GM23338 (cell line): ENCODE data around the gene SEMA6B. TPM values are rescaled to one million over a fixed set of nuclear protein-coding genes. Genes with fewer than 3 reads are reported as not detected.

ENCODE experiments used
- ATAC-seq: fragments of 200-7000 bp; cut with Tn5 transposase; 3 replicates; pipeline ENCODE4 v1.9.1; 2020
- DNase-seq: peaks from one replicate; pipeline ENCODE4 v3.0.0-alpha.2; 2015; ENCODE audit warnings: low spot score
- H2AFZ ChIP-seq: fragments of 200-600 bp; sonication (generic); 2 replicates; pipeline ENCODE4 v1.8.0; 2016; ENCODE audit warnings: antibody characterized with exemption, mild to moderate bottlenecking, moderate library complexity
- H3F3A ChIP-seq: fragments of 200-600 bp; sonication (generic); replicated peaks from 2 replicates; pipeline ENCODE4 v1.8.0; 2017; ENCODE audit warnings: antibody characterized with exemption, mixed run types, low read depth
- H3K27ac ChIP-seq: fragments of 200-600 bp; sonication (generic); 2 replicates; pipeline ENCODE4 v1.6.1; 2016; ENCODE audit warnings: low read depth
- H3K27me3 ChIP-seq: fragments of 200-600 bp; sonication (generic); 2 replicates; pipeline ENCODE4 v1.8.0; 2016; ENCODE audit warnings: mild to moderate bottlenecking, mixed run types, moderate library complexity; ENCODE audit not compliant: insufficient read depth
- H3K36me3 ChIP-seq: fragments of 200-600 bp; sonication (generic); 2 replicates; pipeline ENCODE4 v1.8.0; 2016; ENCODE audit warnings: mild to moderate bottlenecking; ENCODE audit not compliant: insufficient read depth
- H3K4me1 ChIP-seq: fragments of 200-600 bp; sonication (generic); 2 replicates; pipeline ENCODE4 v1.8.0; 2016; ENCODE audit warnings: mild to moderate bottlenecking, moderate library complexity; ENCODE audit not compliant: insufficient read depth
- H3K4me2 ChIP-seq: fragments of 200-600 bp; sonication (generic); 2 replicates; pipeline ENCODE4 v1.7.1; 2017; ENCODE audit warnings: mixed run types
- H3K4me3 ChIP-seq: fragments of 200-600 bp; sonication (generic); 2 replicates; pipeline ENCODE4 v1.6.1; 2016; ENCODE audit warnings: mixed run types
- H3K79me2 ChIP-seq: fragments of 200-600 bp; sonication (generic); replicated peaks from 2 replicates; pipeline ENCODE4 v1.8.0; 2017; ENCODE audit warnings: mild to moderate bottlenecking; ENCODE audit not compliant: insufficient read depth
- H3K9me2 ChIP-seq: fragments of 200-600 bp; sonication (generic); 2 replicates; pipeline ENCODE4 v1.8.0; 2017; ENCODE audit not compliant: insufficient read depth
- H4K20me1 ChIP-seq: fragments of 200-600 bp; sonication (generic); replicated peaks from 2 replicates; pipeline ENCODE4 v1.8.0; 2017; ENCODE audit warnings: mild to moderate bottlenecking; ENCODE audit not compliant: insufficient read depth
- H3K27ac Mint-ChIP-seq: 2 replicates; pipeline ENCODE4 v1.8.0; 2020; ENCODE audit warnings: inconsistent platforms, mild to moderate bottlenecking, moderate library complexity, mixed read lengths
- H3K27me3 Mint-ChIP-seq: 3 replicates; pipeline ENCODE4 v1.8.0; 2022; ENCODE audit warnings: low read depth, mild to moderate bottlenecking, moderate library complexity, mixed read lengths, inconsistent platforms; ENCODE audit not compliant: insufficient read depth, poor library complexity
- H3K36me3 Mint-ChIP-seq: 3 replicates; pipeline ENCODE4 v1.8.0; 2021; ENCODE audit warnings: low read depth, mild to moderate bottlenecking, inconsistent platforms, moderate library complexity, mixed read lengths
- H3K4me1 Mint-ChIP-seq: 3 replicates; pipeline ENCODE4 v1.8.0; 2020; ENCODE audit warnings: mild to moderate bottlenecking, inconsistent platforms, mixed read lengths
- H3K4me3 Mint-ChIP-seq: 3 replicates; pipeline ENCODE4 v1.8.0; 2021; ENCODE audit warnings: moderate library complexity, mild to moderate bottlenecking, inconsistent platforms, mixed read lengths
- H3K9me3 Mint-ChIP-seq: 3 replicates; pipeline ENCODE4 v1.8.0; 2020; ENCODE audit warnings: moderate library complexity, mild to moderate bottlenecking, inconsistent platforms, mixed read lengths
- CREB1 ChIP-seq: fragments of 250-450 bp; sonication (Bioruptor Pico); IDR thresholded peaks from 2 replicates; pipeline ENCODE4 v1.5.0; 2020; ENCODE audit warnings: low read depth, mild to moderate bottlenecking, moderate library complexity
- CTCF ChIP-seq, 2 experiments: fragments of 200-600 bp in 1 of 2; sonication (generic) in 1 of 2; conservative IDR thresholded peaks; 2 replicates each; pipeline versions ENCODE4 v1.5.1 to v1.6.1; 2016 to 2017; ENCODE audit warnings: antibody characterized with exemption in 2 of 2, low read depth in 2 of 2, mild to moderate bottlenecking in 2 of 2, moderate library complexity in 1 of 2
- EZH2 ChIP-seq: fragments of 200-600 bp; sonication (generic); IDR thresholded peaks from one replicate; pipeline ENCODE4 v1.8.0; 2017; ENCODE audit warnings: antibody characterized with exemption, mild to moderate bottlenecking, low read depth; ENCODE audit not compliant: unreplicated experiment
- EZH2phosphoT487 ChIP-seq: fragments of 200-600 bp; sonication (generic); IDR thresholded peaks from one replicate; pipeline ENCODE4 v1.8.1; 2018; ENCODE audit warnings: antibody characterized with exemption; ENCODE audit not compliant: unreplicated experiment
- POLR2AphosphoS5 ChIP-seq: IDR thresholded peaks from 2 replicates; pipeline ENCODE4 v1.6.1; 2016; ENCODE audit warnings: antibody characterized with exemption, low read depth
- ZNF331 ChIP-seq: fragments of 250-450 bp; sonication (Bioruptor Pico); IDR thresholded peaks from 2 replicates; pipeline ENCODE4 v1.5.0; 2020; ENCODE audit warnings: low read depth, mild to moderate bottlenecking, moderate library complexity
- polyA plus RNA-seq: library from polyadenylated mRNA; unstranded; fragments of >200 nt; fragmentation: Nextera tagmentation; extraction: Ambion mirVana; gene quantifications from 2 replicates; pipeline ENCODE4 v1.2.1, GENCODE V29; 2016
- total RNA-seq: library from RNA; depleted of rRNA; stranded (reverse); fragments of >200 nt; shearing (Covaris generic); gene quantifications from 2 replicates; pipeline ENCODE4 v1.2.3, GENCODE V29; 2014
- TF ChIP-seq, protein P1 (sequence below): IDR thresholded peaks from one replicate; pipeline ENCODE4 v1.6.1; 2018; ENCODE audit warnings: antibody characterized with exemption; ENCODE audit not compliant: unreplicated experiment
- TF ChIP-seq, protein P2 (sequence below): IDR thresholded peaks from 2 replicates; pipeline ENCODE4 v1.6.1; 2016; ENCODE audit warnings: antibody characterized with exemption

SEMA6B gene
- total and polyA plus RNA-seq, 2 experiments from 2014 or later, result 5.3 to 42.7 TPM

DNA sequence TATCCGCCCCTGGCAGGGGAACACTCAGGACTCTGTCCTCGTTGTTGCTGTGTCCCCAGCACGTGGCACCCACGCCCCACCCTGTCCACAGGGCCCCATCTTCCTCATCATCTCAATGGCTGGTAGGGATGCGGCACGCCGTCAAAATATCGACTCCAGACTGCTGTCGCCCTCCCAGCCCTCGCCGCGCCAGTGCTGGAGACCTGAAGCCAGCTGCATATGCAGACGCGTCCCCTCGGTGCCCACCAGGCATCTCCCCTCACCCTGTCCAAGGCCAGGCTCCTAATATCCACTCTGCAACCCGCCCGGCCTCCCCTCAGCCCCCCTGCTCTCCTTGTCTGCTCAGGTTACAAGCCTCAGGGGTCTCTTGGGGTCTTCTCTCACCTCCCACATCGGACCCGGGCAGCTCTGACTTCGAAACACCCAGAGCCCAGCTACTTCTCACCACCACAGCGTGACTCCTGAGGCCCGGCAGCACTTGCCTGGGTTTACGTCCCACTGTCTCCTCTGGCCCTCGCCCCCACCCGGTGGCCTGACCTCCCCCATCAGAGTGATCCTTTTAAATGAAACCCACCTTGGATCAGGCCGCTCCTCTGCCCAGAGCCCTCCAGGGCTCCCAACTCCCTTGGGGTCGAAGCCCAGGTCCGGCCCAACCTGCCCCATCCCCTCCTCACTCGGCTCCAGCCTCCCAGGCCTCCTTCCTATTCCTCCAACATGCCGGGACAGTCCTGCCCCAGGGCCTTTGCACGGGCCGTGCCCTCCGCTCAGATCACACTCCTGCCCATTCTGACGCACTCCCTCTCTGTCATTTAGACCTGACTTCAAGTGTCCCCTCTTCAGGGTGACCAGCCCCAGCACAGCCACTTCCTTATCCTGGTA lies 53.7 kb downstream of the SEMA6B start (continued):
- TF ChIP-seq, protein P1, sequence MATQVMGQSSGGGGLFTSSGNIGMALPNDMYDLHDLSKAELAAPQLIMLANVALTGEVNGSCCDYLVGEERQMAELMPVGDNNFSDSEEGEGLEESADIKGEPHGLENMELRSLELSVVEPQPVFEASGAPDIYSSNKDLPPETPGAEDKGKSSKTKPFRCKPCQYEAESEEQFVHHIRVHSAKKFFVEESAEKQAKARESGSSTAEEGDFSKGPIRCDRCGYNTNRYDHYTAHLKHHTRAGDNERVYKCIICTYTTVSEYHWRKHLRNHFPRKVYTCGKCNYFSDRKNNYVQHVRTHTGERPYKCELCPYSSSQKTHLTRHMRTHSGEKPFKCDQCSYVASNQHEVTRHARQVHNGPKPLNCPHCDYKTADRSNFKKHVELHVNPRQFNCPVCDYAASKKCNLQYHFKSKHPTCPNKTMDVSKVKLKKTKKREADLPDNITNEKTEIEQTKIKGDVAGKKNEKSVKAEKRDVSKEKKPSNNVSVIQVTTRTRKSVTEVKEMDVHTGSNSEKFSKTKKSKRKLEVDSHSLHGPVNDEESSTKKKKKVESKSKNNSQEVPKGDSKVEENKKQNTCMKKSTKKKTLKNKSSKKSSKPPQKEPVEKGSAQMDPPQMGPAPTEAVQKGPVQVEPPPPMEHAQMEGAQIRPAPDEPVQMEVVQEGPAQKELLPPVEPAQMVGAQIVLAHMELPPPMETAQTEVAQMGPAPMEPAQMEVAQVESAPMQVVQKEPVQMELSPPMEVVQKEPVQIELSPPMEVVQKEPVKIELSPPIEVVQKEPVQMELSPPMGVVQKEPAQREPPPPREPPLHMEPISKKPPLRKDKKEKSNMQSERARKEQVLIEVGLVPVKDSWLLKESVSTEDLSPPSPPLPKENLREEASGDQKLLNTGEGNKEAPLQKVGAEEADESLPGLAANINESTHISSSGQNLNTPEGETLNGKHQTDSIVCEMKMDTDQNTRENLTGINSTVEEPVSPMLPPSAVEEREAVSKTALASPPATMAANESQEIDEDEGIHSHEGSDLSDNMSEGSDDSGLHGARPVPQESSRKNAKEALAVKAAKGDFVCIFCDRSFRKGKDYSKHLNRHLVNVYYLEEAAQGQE, result no peak
- TF ChIP-seq CREB1 (CRISPR knock-in tag) (no peak), ZNF331 (CRISPR knock-in tag) (no peak), POLR2AphosphoS5 (no peak)

GRCh38 chr19:4504891-4505569 lies 54.5 kb downstream of the SEMA6B start:
- H3K79me2 ChIP-seq, result no peaks in the 10 kb centered on the region
- peaks cover 10% of the 10 kb centered on the region; the same call in 1 of the 2 replicates for H3K27me3 ChIP-seq
- H3K4me2 ChIP-seq, result no peak overlapping the region
- no peak overlapping the region for H3K4me3 ChIP-seq
- H4K20me1 ChIP-seq, result no peaks in the 10 kb centered on the region; the same call in none of the 2 replicates
- no peaks in the 10 kb centered on the region for H3K9me2 ChIP-seq
- no peak for TF ChIP-seq CREB1 (CRISPR knock-in tag)
- TF ChIP-seq EZH2, result no peak
- Mint-ChIP-seq H3K36me3 (peaks cover 11% of the 10 kb centered on the region), H3K9me3 (no peaks in the 10 kb centered on the region), H3K4me3 (no peak overlapping the region), H3K27me3 (peaks cover 19% of the 10 kb centered on the region), H3K27ac (no peak overlapping the region), H3K4me1 (no peaks in the 10 kb centered on the region)
- peaks cover 5% of the 10 kb centered on the region; the same call in 1 of the 2 replicates for H3K36me3 ChIP-seq
- H3F3A ChIP-seq, result no peaks in the 10 kb centered on the region
- DNase-seq, result no peak
- no peak overlapping the region for H2AFZ ChIP-seq
- no peaks in the 10 kb centered on the region for H3K4me1 ChIP-seq
- ATAC-seq, result no peak
- no peak overlapping the region for H3K27ac ChIP-seq

GRCh38 chr19:4504297-4504701 lies 55.2 kb downstream of the SEMA6B start:
- H3K4me3 Mint-ChIP-seq, result no peak overlapping the region
- Histone ChIP-seq H3K4me3 (no peak overlapping the region), H3K27ac (no peak overlapping the region), H3K4me2 (no peak overlapping the region), H3K4me1 (no peaks in the 10 kb centered on the region), H2AFZ (no peak overlapping the region), H3K9me2 (no peaks in the 10 kb centered on the region), H3K79me2 (no peaks in the 10 kb centered on the region), H3F3A (no peaks in the 10 kb centered on the region), H4K20me1 (no peaks in the 10 kb centered on the region; the same call in none of the 2 replicates), H3K36me3 (peaks cover 5% of the 10 kb centered on the region; the same call in 1 of the 2 replicates), H3K27me3 (0 out of 2 replicates have a peak, but pooled peaks cover 4% of the 10 kb centered on the region)
- H3K9me3 Mint-ChIP-seq, result no peaks in the 10 kb centered on the region
- peaks cover 13% of the 10 kb centered on the region for H3K36me3 Mint-ChIP-seq
- H3K4me1 Mint-ChIP-seq, result no peaks in the 10 kb centered on the region
- no peak for DNase-seq
- TF ChIP-seq CTCF (conservative IDR thresholded peaks at IDR 0.05; ENCODE audit: low read depth in 2 of 2) (no peak), EZH2phosphoT487 (no peak)
- TF ChIP-seq, protein P1, result no peak
- TF ChIP-seq, protein P2, sequence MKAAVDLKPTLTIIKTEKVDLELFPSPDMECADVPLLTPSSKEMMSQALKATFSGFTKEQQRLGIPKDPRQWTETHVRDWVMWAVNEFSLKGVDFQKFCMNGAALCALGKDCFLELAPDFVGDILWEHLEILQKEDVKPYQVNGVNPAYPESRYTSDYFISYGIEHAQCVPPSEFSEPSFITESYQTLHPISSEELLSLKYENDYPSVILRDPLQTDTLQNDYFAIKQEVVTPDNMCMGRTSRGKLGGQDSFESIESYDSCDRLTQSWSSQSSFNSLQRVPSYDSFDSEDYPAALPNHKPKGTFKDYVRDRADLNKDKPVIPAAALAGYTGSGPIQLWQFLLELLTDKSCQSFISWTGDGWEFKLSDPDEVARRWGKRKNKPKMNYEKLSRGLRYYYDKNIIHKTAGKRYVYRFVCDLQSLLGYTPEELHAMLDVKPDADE, result no peak
- no peak for ATAC-seq
- H3K27me3 Mint-ChIP-seq, result peaks cover 15% of the 10 kb centered on the region
- no peak overlapping the region for H3K27ac Mint-ChIP-seq
